GM12878 (cell line): ENCODE data around the gene PTPRN2.

Experiments
- CHD2 ChIP-seq: IDR thresholded peaks from 2 replicates; pipeline ENCODE4 v1.6.1; 2011; ENCODE audit warnings: low read depth, low read length, improper control_type of control experiment, borderline replicate concordance
- ESRRA ChIP-seq: IDR thresholded peaks from 2 replicates; pipeline ENCODE4 v1.6.1; 2012; ENCODE audit warnings: mild to moderate bottlenecking, low read length, improper control_type of control experiment
- FOS ChIP-seq: IDR thresholded peaks from 3 replicates; pipeline ENCODE4 v1.6.1; 2011; ENCODE audit warnings: borderline replicate concordance; ENCODE audit not compliant: insufficient read length; ENCODE audit errors: extremely low read depth
- NFYB ChIP-seq: IDR thresholded peaks from 2 replicates; pipeline ENCODE4 v1.6.1; 2011; ENCODE audit warnings: low read depth, mild to moderate bottlenecking, low read length, improper control_type of control experiment, moderate library complexity; ENCODE audit not compliant: insufficient read depth
- POLR2A ChIP-seq: IDR thresholded peaks from 2 replicates; pipeline ENCODE4 v1.6.1; 2011; ENCODE audit warnings: low read depth, mild to moderate bottlenecking, low read length
- RAD21 ChIP-seq: IDR thresholded peaks from 2 replicates; pipeline ENCODE4 v1.6.1; 2011; ENCODE audit warnings: mild to moderate bottlenecking, low read depth, low read length, moderate library complexity; ENCODE audit not compliant: insufficient read depth
- RELA ChIP-seq: fragments of 450-650 bp; IDR thresholded peaks from 2 replicates; pipeline ENCODE4 v1.8.0; 2014; ENCODE audit warnings: borderline replicate concordance; ENCODE audit not compliant: partially characterized antibody
- RFX5 ChIP-seq: IDR thresholded peaks from 2 replicates; pipeline ENCODE4 v1.6.1; 2011; ENCODE audit warnings: low read depth, low read length, improper control_type of control experiment
- STAT3 ChIP-seq: IDR thresholded peaks from 2 replicates; pipeline ENCODE4 v1.6.1; 2011; ENCODE audit warnings: low read depth, low read length, improper control_type of control experiment
- TAF1 ChIP-seq: IDR thresholded peaks from 2 replicates; pipeline ENCODE4 v1.6.1; 2011; ENCODE audit warnings: mild to moderate bottlenecking, low read depth, low read length, borderline replicate concordance
- TF ChIP-seq, protein P1 (sequence below): IDR thresholded peaks from 2 replicates; pipeline ENCODE4 v1.6.1; 2011; ENCODE audit warnings: low read depth, mild to moderate bottlenecking, low read length, moderate library complexity, borderline replicate concordance; ENCODE audit errors: extremely low read depth
- TF ChIP-seq, protein P2 (sequence below): IDR thresholded peaks from 2 replicates; pipeline ENCODE4 v1.6.1; 2012; ENCODE audit warnings: mild to moderate bottlenecking, low read depth, low read length
- TF ChIP-seq, protein P3 (sequence below), 3 experiments: IDR thresholded peaks in 2 of 3; conservative IDR thresholded peaks in 1 of 3; 2 replicates each; pipeline ENCODE4 v1.5.1; 2011; ENCODE audit warnings: low read depth in 3 of 3, low read length in 3 of 3, mild to moderate bottlenecking in 3 of 3, control low read depth in 2 of 3, moderate library complexity in 2 of 3, inconsistent platforms in 1 of 3, mixed read lengths in 1 of 3; ENCODE audit not compliant: control insufficient read depth in 2 of 3, insufficient read depth in 1 of 3; ENCODE audit errors: extremely low read depth in 1 of 3
- TF ChIP-seq, protein P4 (sequence below): IDR thresholded peaks from 2 replicates; pipeline ENCODE4 v1.6.1; 2012; ENCODE audit warnings: low read depth, low read length, improper control_type of control experiment

DNA sequence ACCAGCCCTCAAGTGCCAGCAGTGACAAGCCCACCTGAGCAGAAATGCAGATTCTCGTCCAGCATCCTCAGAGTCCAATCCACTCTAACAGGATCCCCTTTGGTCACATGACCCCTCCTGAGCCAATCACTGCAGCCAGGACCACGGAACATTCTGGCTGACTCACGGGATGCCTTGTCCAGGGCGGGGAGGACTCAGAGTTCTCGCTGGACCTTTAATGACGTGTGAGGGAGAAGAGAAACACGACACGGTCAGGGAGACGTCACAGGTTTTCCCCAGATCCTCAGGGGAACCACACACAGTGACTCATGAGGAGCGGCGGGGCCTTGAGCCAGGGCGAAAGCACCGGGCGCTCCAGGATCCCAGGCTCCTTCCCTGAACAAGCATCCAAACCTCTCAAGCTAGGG is 155.7 kb downstream of the PTPRN2 start:
- TF ChIP-seq ESRRA (no peak), TAF1 (no peak), FOS (no peak), NFYB (no peak), RELA (no peak), CHD2 (no peak), STAT3 (no peak), POLR2A (no peak), RAD21 (no peak), RFX5 (no peak)
- TF ChIP-seq, protein P1, sequence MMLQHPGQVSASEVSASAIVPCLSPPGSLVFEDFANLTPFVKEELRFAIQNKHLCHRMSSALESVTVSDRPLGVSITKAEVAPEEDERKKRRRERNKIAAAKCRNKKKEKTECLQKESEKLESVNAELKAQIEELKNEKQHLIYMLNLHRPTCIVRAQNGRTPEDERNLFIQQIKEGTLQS = no peak
- TF ChIP-seq, protein P2, sequence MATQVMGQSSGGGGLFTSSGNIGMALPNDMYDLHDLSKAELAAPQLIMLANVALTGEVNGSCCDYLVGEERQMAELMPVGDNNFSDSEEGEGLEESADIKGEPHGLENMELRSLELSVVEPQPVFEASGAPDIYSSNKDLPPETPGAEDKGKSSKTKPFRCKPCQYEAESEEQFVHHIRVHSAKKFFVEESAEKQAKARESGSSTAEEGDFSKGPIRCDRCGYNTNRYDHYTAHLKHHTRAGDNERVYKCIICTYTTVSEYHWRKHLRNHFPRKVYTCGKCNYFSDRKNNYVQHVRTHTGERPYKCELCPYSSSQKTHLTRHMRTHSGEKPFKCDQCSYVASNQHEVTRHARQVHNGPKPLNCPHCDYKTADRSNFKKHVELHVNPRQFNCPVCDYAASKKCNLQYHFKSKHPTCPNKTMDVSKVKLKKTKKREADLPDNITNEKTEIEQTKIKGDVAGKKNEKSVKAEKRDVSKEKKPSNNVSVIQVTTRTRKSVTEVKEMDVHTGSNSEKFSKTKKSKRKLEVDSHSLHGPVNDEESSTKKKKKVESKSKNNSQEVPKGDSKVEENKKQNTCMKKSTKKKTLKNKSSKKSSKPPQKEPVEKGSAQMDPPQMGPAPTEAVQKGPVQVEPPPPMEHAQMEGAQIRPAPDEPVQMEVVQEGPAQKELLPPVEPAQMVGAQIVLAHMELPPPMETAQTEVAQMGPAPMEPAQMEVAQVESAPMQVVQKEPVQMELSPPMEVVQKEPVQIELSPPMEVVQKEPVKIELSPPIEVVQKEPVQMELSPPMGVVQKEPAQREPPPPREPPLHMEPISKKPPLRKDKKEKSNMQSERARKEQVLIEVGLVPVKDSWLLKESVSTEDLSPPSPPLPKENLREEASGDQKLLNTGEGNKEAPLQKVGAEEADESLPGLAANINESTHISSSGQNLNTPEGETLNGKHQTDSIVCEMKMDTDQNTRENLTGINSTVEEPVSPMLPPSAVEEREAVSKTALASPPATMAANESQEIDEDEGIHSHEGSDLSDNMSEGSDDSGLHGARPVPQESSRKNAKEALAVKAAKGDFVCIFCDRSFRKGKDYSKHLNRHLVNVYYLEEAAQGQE = no peak
- TF ChIP-seq, protein P3, sequence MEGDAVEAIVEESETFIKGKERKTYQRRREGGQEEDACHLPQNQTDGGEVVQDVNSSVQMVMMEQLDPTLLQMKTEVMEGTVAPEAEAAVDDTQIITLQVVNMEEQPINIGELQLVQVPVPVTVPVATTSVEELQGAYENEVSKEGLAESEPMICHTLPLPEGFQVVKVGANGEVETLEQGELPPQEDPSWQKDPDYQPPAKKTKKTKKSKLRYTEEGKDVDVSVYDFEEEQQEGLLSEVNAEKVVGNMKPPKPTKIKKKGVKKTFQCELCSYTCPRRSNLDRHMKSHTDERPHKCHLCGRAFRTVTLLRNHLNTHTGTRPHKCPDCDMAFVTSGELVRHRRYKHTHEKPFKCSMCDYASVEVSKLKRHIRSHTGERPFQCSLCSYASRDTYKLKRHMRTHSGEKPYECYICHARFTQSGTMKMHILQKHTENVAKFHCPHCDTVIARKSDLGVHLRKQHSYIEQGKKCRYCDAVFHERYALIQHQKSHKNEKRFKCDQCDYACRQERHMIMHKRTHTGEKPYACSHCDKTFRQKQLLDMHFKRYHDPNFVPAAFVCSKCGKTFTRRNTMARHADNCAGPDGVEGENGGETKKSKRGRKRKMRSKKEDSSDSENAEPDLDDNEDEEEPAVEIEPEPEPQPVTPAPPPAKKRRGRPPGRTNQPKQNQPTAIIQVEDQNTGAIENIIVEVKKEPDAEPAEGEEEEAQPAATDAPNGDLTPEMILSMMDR (IDR thresholded peaks at IDR 0.05 in 2 of 3, conservative IDR thresholded peaks at IDR 0.05 in 1 of 3; ENCODE audit: control insufficient read depth in 2 of 3, extremely low read depth in 1 of 3, insufficient read depth in 1 of 3, low read depth in 3 of 3, low read length in 3 of 3) = no peak
- TF ChIP-seq, protein P4, sequence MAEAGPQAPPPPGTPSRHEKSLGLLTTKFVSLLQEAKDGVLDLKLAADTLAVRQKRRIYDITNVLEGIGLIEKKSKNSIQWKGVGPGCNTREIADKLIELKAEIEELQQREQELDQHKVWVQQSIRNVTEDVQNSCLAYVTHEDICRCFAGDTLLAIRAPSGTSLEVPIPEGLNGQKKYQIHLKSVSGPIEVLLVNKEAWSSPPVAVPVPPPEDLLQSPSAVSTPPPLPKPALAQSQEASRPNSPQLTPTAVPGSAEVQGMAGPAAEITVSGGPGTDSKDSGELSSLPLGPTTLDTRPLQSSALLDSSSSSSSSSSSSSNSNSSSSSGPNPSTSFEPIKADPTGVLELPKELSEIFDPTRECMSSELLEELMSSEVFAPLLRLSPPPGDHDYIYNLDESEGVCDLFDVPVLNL = no peak
